CD4-positive, alpha-beta T cell (primary cell): ENCODE results near the gene OAT. TPM values are rescaled to one million over a fixed set of nuclear protein-coding genes. Genes with fewer than 3 reads are reported as not detected.

Experiments used
- ATAC-seq: fragments of 200-7000 bp; cut with Tn5 transposase; one replicate; pipeline ENCODE4 v1.10.0; 2022; ENCODE audit warnings: mild to moderate bottlenecking; ENCODE audit not compliant: poor library complexity
- CTCF ChIA-PET: fragments of 350-600 bp; sonication (Branson Sonifier 250); formaldehyde crosslinking; loops from one replicate; lab custom pipeline; 2021; ENCODE audit warnings: antibody characterized with exemption, inconsistent platforms; lab: Charles Lee
- POLR2A ChIA-PET: fragments of 350-600 bp; sonication (Branson Sonifier 250); formaldehyde crosslinking; loops from one replicate; lab custom pipeline; 2021; ENCODE audit warnings: antibody characterized with exemption, inconsistent platforms; lab: Charles Lee
- DNase-seq, 14 experiments: peaks; one replicate each; pipeline ENCODE4 v3.0.0-alpha.2; 2013 to 2020; ENCODE audit warnings: mixed read lengths in 2 of 14
- H3K27ac ChIP-seq, 2 donors: one replicate each; pipeline versions ENCODE4 v1.5.1 to v1.7.0; 2013; ENCODE audit warnings: low read length in 2 of 2, low read depth in 1 of 2, mild to moderate bottlenecking in 1 of 2
- H3K27me3 ChIP-seq, 2 experiments: 1 replicate in 1 of 2; 2 replicates in 1 of 2; pipeline versions ENCODE4 v1.6.1 to v1.7.0; 2013; ENCODE audit warnings: low read length in 2 of 2, control low read depth in 1 of 2, mild to moderate bottlenecking in 1 of 2, moderate library complexity in 1 of 2; ENCODE audit not compliant: insufficient read depth in 2 of 2, control insufficient read depth in 1 of 2
- H3K36me3 ChIP-seq: one replicate; pipeline ENCODE4 v1.6.1; 2013; ENCODE audit warnings: low read length, control low read depth; ENCODE audit not compliant: insufficient read depth
- H3K4me1 ChIP-seq: one replicate; pipeline ENCODE4 v1.6.1; 2013; ENCODE audit warnings: low read length, control low read depth; ENCODE audit not compliant: insufficient read depth
- H3K4me3 ChIP-seq: one replicate; pipeline ENCODE4 v1.5.1; 2013; ENCODE audit warnings: mild to moderate bottlenecking, low read length, moderate library complexity
- H3K9me3 ChIP-seq, 2 experiments: 1 replicate in 1 of 2; 2 replicates in 1 of 2; pipeline versions ENCODE4 v1.6.1 to v1.7.0; 2013; ENCODE audit warnings: low read length in 2 of 2, mild to moderate bottlenecking in 2 of 2, control low read depth in 1 of 2, moderate library complexity in 1 of 2; ENCODE audit not compliant: control insufficient read depth in 1 of 2, insufficient read depth in 1 of 2
- H3K27ac Mint-ChIP-seq: one replicate; pipeline ENCODE4 v1.8.0; 2020; ENCODE audit warnings: mixed read lengths
- H3K27me3 Mint-ChIP-seq: one replicate; pipeline ENCODE4 v1.8.0; 2021; ENCODE audit warnings: mixed read lengths
- H3K36me3 Mint-ChIP-seq: one replicate; pipeline ENCODE4 v1.8.0; 2021; ENCODE audit warnings: low read depth, mixed read lengths
- H3K4me1 Mint-ChIP-seq: one replicate; pipeline ENCODE4 v1.8.0; 2021; ENCODE audit warnings: low read depth, mixed read lengths
- H3K4me3 Mint-ChIP-seq: one replicate; pipeline ENCODE4 v1.8.0; 2020; ENCODE audit warnings: mild to moderate bottlenecking, mixed read lengths
- H3K9me3 Mint-ChIP-seq: one replicate; pipeline ENCODE4 v1.8.0; 2020; ENCODE audit warnings: mixed read lengths
- CTCF ChIP-seq: fragments of 200-600 bp; IDR thresholded peaks from one replicate; pipeline ENCODE4 v1.8.0; 2022; ENCODE audit warnings: antibody characterized with exemption, mild to moderate bottlenecking
- intact Hi-C, 2 experiments: fragments of 100-400 bp; cut with DNase I in 1 of 2; cut with micrococcal nuclease in 1 of 2; formaldehyde crosslinking; loops; one replicate each; pipeline versions ENCODE4 v1.15.1 to v1.9.0; 2023 to 2025; cut with DNase I, micrococcal nuclease
- total RNA-seq, 174 experiments: library from RNA in 2 of 174; stranded (reverse) in 2 of 174; gene quantifications; one replicate each; pipeline ENCODE4 v1.2.3 and lab custom pipeline; 2021 to 2026

The OAT gene
- total RNA-seq, 2 experiments from 2014 or later: 48.5 to 54.9 TPM

GRCh38 chr10:124455441-124455840 lies 36.7 kb upstream of the OAT start:
- Mint-ChIP-seq H3K9me3 (no peaks in the 10 kb centered on the region), H3K4me1 (peaks cover 2% of the 10 kb centered on the region), H3K27me3 (peaks cover 68% of the 10 kb centered on the region), H3K4me3 (no peak overlapping the region), H3K27ac (no peak overlapping the region), H3K36me3 (no peaks in the 10 kb centered on the region)
- DNase-seq: no peak
- no peak for TF ChIP-seq CTCF
- Histone ChIP-seq H3K27ac (no peak overlapping the region), H3K4me3 (no peak overlapping the region), H3K4me1 (peaks cover 2% of the 10 kb centered on the region), H3K9me3 (no peaks in the 10 kb centered on the region), H3K27me3 (peaks cover 45 to 53% of the 10 kb centered on the region in 2 experiments), H3K36me3 (no peaks in the 10 kb centered on the region)
- intact Hi-C loops: no loop called here
- no peak for ATAC-seq
- ChIA-PET CTCF (no interaction called here), POLR2A (no interaction called here)

GRCh38 chr10:124453960-124454610 lies 35.4 kb upstream of the OAT start:
- peaks cover 11% of the 10 kb centered on the region for H3K4me1 Mint-ChIP-seq
- no peak for ATAC-seq
- H3K36me3 ChIP-seq: no peaks in the 10 kb centered on the region
- CTCF ChIA-PET: interaction anchor here (0.7 kb wide), 1 partner anchor 12 kb away, joined by 4 read pairs; no protein-coding TSS in a partner anchor
- peaks cover 77% of the 10 kb centered on the region for H3K27me3 Mint-ChIP-seq
- no peak overlapping the region for H3K27ac Mint-ChIP-seq
- no peaks in the 10 kb centered on the region for H3K9me3 Mint-ChIP-seq
- H3K4me1 ChIP-seq: peaks cover 13% of the 10 kb centered on the region
- peaks cover 57 to 61% of the 10 kb centered on the region in 2 experiments for H3K27me3 ChIP-seq
- intact Hi-C loops: no loop called here
- no peak for TF ChIP-seq CTCF
- no peaks in the 10 kb centered on the region for H3K36me3 Mint-ChIP-seq
- no peak overlapping the region for H3K4me3 ChIP-seq
- POLR2A ChIA-PET: no interaction called here
- H3K27ac ChIP-seq: no peak overlapping the region
- H3K9me3 ChIP-seq: peaks cover 0 to 6% of the 10 kb centered on the region in 2 experiments
- no peak overlapping the region for H3K4me3 Mint-ChIP-seq
- no peak for DNase-seq

GRCh38 chr10:124451276-124451675 lies 32.6 kb upstream of the OAT start:
- Histone ChIP-seq H3K9me3 (peaks cover 0 to 12% of the 10 kb centered on the region in 2 experiments), H3K4me1 (peaks cover 24% of the 10 kb centered on the region), H3K27ac (no peak overlapping the region), H3K36me3 (no peaks in the 10 kb centered on the region), H3K4me3 (no peak overlapping the region), H3K27me3 (peaks cover 73 to 84% of the 10 kb centered on the region in 2 experiments)
- no peak overlapping the region for H3K4me3 Mint-ChIP-seq
- peaks cover 85% of the 10 kb centered on the region for H3K27me3 Mint-ChIP-seq
- no peaks in the 10 kb centered on the region for H3K9me3 Mint-ChIP-seq
- peaks cover 20% of the 10 kb centered on the region for H3K4me1 Mint-ChIP-seq
- ChIA-PET CTCF (no interaction called here), POLR2A (no interaction called here)
- ATAC-seq (no peak), DNase-seq (no peak)
- intact Hi-C loops: no loop called here
- TF ChIP-seq CTCF: no peak
- no peaks in the 10 kb centered on the region for H3K36me3 Mint-ChIP-seq
- H3K27ac Mint-ChIP-seq: no peak overlapping the region
